GM23338 (cell line): ENCODE data around the gene ERCC6L. TPM values are rescaled to one million over a fixed set of nuclear protein-coding genes. Genes with fewer than 3 reads are reported as not detected.
"Not testable (repeated sequence)": the region's sequence is repeated elsewhere in the genome, so short reads cannot be mapped to it uniquely, and the experiment has no call there.

Source experiments
- ATAC-seq: fragments of 200-7000 bp; cut with Tn5 transposase; 3 replicates; pipeline ENCODE4 v1.9.1; 2020
- DNase-seq: peaks from one replicate; pipeline ENCODE4 v3.0.0-alpha.2; 2015; ENCODE audit warnings: low spot score
- H2AFZ ChIP-seq: fragments of 200-600 bp; sonication (generic); 2 replicates; pipeline ENCODE4 v1.8.0; 2016; ENCODE audit warnings: antibody characterized with exemption, mild to moderate bottlenecking, moderate library complexity
- H3F3A ChIP-seq: fragments of 200-600 bp; sonication (generic); replicated peaks from 2 replicates; pipeline ENCODE4 v1.8.0; 2017; ENCODE audit warnings: antibody characterized with exemption, mixed run types, low read depth
- H3K27ac ChIP-seq: fragments of 200-600 bp; sonication (generic); 2 replicates; pipeline ENCODE4 v1.6.1; 2016; ENCODE audit warnings: low read depth
- H3K27me3 ChIP-seq: fragments of 200-600 bp; sonication (generic); 2 replicates; pipeline ENCODE4 v1.8.0; 2016; ENCODE audit warnings: mild to moderate bottlenecking, mixed run types, moderate library complexity; ENCODE audit not compliant: insufficient read depth
- H3K36me3 ChIP-seq: fragments of 200-600 bp; sonication (generic); 2 replicates; pipeline ENCODE4 v1.8.0; 2016; ENCODE audit warnings: mild to moderate bottlenecking; ENCODE audit not compliant: insufficient read depth
- H3K4me1 ChIP-seq: fragments of 200-600 bp; sonication (generic); 2 replicates; pipeline ENCODE4 v1.8.0; 2016; ENCODE audit warnings: mild to moderate bottlenecking, moderate library complexity; ENCODE audit not compliant: insufficient read depth
- H3K4me2 ChIP-seq: fragments of 200-600 bp; sonication (generic); 2 replicates; pipeline ENCODE4 v1.7.1; 2017; ENCODE audit warnings: mixed run types
- H3K4me3 ChIP-seq: fragments of 200-600 bp; sonication (generic); 2 replicates; pipeline ENCODE4 v1.6.1; 2016; ENCODE audit warnings: mixed run types
- H3K79me2 ChIP-seq: fragments of 200-600 bp; sonication (generic); replicated peaks from 2 replicates; pipeline ENCODE4 v1.8.0; 2017; ENCODE audit warnings: mild to moderate bottlenecking; ENCODE audit not compliant: insufficient read depth
- H3K9me2 ChIP-seq: fragments of 200-600 bp; sonication (generic); 2 replicates; pipeline ENCODE4 v1.8.0; 2017; ENCODE audit not compliant: insufficient read depth
- H4K20me1 ChIP-seq: fragments of 200-600 bp; sonication (generic); replicated peaks from 2 replicates; pipeline ENCODE4 v1.8.0; 2017; ENCODE audit warnings: mild to moderate bottlenecking; ENCODE audit not compliant: insufficient read depth
- H3K27ac Mint-ChIP-seq: 2 replicates; pipeline ENCODE4 v1.8.0; 2020; ENCODE audit warnings: inconsistent platforms, mild to moderate bottlenecking, moderate library complexity, mixed read lengths
- H3K27me3 Mint-ChIP-seq: 3 replicates; pipeline ENCODE4 v1.8.0; 2022; ENCODE audit warnings: low read depth, mild to moderate bottlenecking, moderate library complexity, mixed read lengths, inconsistent platforms; ENCODE audit not compliant: insufficient read depth, poor library complexity
- H3K36me3 Mint-ChIP-seq: 3 replicates; pipeline ENCODE4 v1.8.0; 2021; ENCODE audit warnings: low read depth, mild to moderate bottlenecking, inconsistent platforms, moderate library complexity, mixed read lengths
- H3K4me1 Mint-ChIP-seq: 3 replicates; pipeline ENCODE4 v1.8.0; 2020; ENCODE audit warnings: mild to moderate bottlenecking, inconsistent platforms, mixed read lengths
- H3K4me3 Mint-ChIP-seq: 3 replicates; pipeline ENCODE4 v1.8.0; 2021; ENCODE audit warnings: moderate library complexity, mild to moderate bottlenecking, inconsistent platforms, mixed read lengths
- H3K9me3 Mint-ChIP-seq: 3 replicates; pipeline ENCODE4 v1.8.0; 2020; ENCODE audit warnings: moderate library complexity, mild to moderate bottlenecking, inconsistent platforms, mixed read lengths
- CREB1 ChIP-seq: fragments of 250-450 bp; sonication (Bioruptor Pico); IDR thresholded peaks from 2 replicates; pipeline ENCODE4 v1.5.0; 2020; ENCODE audit warnings: low read depth, mild to moderate bottlenecking, moderate library complexity
- ETS1 ChIP-seq: IDR thresholded peaks from 2 replicates; pipeline ENCODE4 v1.6.1; 2016; ENCODE audit warnings: antibody characterized with exemption
- JUNB ChIP-seq: IDR thresholded peaks from one replicate; pipeline ENCODE4 v1.6.1; 2016; ENCODE audit warnings: antibody characterized with exemption; ENCODE audit not compliant: unreplicated experiment
- POLR2AphosphoS5 ChIP-seq: IDR thresholded peaks from 2 replicates; pipeline ENCODE4 v1.6.1; 2016; ENCODE audit warnings: antibody characterized with exemption, low read depth
- STAT1 ChIP-seq: IDR thresholded peaks from one replicate; pipeline ENCODE4 v1.6.1; 2016; ENCODE audit warnings: antibody characterized with exemption; ENCODE audit not compliant: unreplicated experiment
- ZNF114 ChIP-seq: fragments of 250-450 bp; sonication (Bioruptor Pico); IDR thresholded peaks from 2 replicates; pipeline ENCODE4 v1.5.0; 2020; ENCODE audit warnings: mild to moderate bottlenecking, moderate library complexity
- ZNF462 ChIP-seq: fragments of 250-450 bp; sonication (Bioruptor Pico); IDR thresholded peaks from 2 replicates; pipeline ENCODE4 v1.5.0; 2020; ENCODE audit warnings: mild to moderate bottlenecking, moderate library complexity
- polyA plus RNA-seq: library from polyadenylated mRNA; unstranded; fragments of >200 nt; fragmentation: Nextera tagmentation; extraction: Ambion mirVana; gene quantifications from 2 replicates; pipeline ENCODE4 v1.2.1, GENCODE V29; 2016
- total RNA-seq: library from RNA; depleted of rRNA; stranded (reverse); fragments of >200 nt; shearing (Covaris generic); gene quantifications from 2 replicates; pipeline ENCODE4 v1.2.3, GENCODE V29; 2014

ERCC6L gene
- total and polyA plus RNA-seq, 2 experiments from 2014 or later = 11.3 to 23.1 TPM

- not testable (repeated sequence) for H3K27me3 Mint-ChIP-seq, H3K4me2 ChIP-seq, H3K4me1 Mint-ChIP-seq
Measured at GRCh38 chrX:72176289-72176688, 62.5 kb downstream of the ERCC6L start.

GRCh38 chrX:72169008-72169728, 69.7 kb downstream of the ERCC6L start:
- Histone ChIP-seq H3K4me3 (no peak overlapping the region), H3F3A (no peaks in the 10 kb centered on the region), H3K4me2 (no peak overlapping the region), H3K27ac (no peak overlapping the region), H3K27me3 (no peaks in the 10 kb centered on the region), H3K9me2 (no peaks in the 10 kb centered on the region), H4K20me1 (no peaks in the 10 kb centered on the region), H3K4me1 (no peaks in the 10 kb centered on the region), H2AFZ (0 out of 2 replicates have a peak overlapping the region, but pooled peaks have one; percentile 59), H3K36me3 (no peaks in the 10 kb centered on the region), H3K79me2 (no peaks in the 10 kb centered on the region)
- TF ChIP-seq POLR2AphosphoS5 = no peak
- Mint-ChIP-seq H3K27ac (no peak overlapping the region), H3K27me3 (no peaks in the 10 kb centered on the region), H3K36me3 (no peaks in the 10 kb centered on the region), H3K4me3 (no peak overlapping the region), H3K9me3 (no peaks in the 10 kb centered on the region), H3K4me1 (no peaks in the 10 kb centered on the region)
- no peak for DNase-seq
- no peak for ATAC-seq

More at GRCh38 chrX:72176289-72176688, 62.5 kb downstream of the ERCC6L start:
- ATAC-seq, H3K9me2 ChIP-seq, H3K4me3 Mint-ChIP-seq, H3K27ac Mint-ChIP-seq, DNase-seq, H3F3A ChIP-seq, H2AFZ ChIP-seq, H3K4me1 ChIP-seq, H3K36me3 Mint-ChIP-seq, H3K27me3 ChIP-seq, H3K79me2 ChIP-seq, H3K36me3 ChIP-seq, H3K4me3 ChIP-seq, H4K20me1 ChIP-seq, H3K27ac ChIP-seq: not testable (repeated sequence)
- peaks cover 16% of the 10 kb centered on the region; the same call in 2 of the 3 replicates for H3K9me3 Mint-ChIP-seq

GRCh38 chrX:72165551-72165950, 73.3 kb downstream of the ERCC6L start:
- H3K4me2 ChIP-seq = no peak overlapping the region
- no peak overlapping the region for H3K4me3 Mint-ChIP-seq
- no peaks in the 10 kb centered on the region for H3K4me1 ChIP-seq
- no peaks in the 10 kb centered on the region for H3K27me3 ChIP-seq
- H3K27me3 Mint-ChIP-seq = no peaks in the 10 kb centered on the region
- no peaks in the 10 kb centered on the region for H3K4me1 Mint-ChIP-seq
- no peak for DNase-seq
- no peaks in the 10 kb centered on the region for H3K9me2 ChIP-seq
- no peaks in the 10 kb centered on the region; the same call in 2 of the 3 replicates for H3K9me3 Mint-ChIP-seq
- no peak overlapping the region for H3K27ac Mint-ChIP-seq
- no peak overlapping the region for H3K4me3 ChIP-seq
- no peak overlapping the region for H3K27ac ChIP-seq
- H3K36me3 ChIP-seq = no peaks in the 10 kb centered on the region
- H3K79me2 ChIP-seq = no peaks in the 10 kb centered on the region
- no peak for ATAC-seq
- H3K36me3 Mint-ChIP-seq = no peaks in the 10 kb centered on the region
- no peaks in the 10 kb centered on the region for H3F3A ChIP-seq
- no peaks in the 10 kb centered on the region for H4K20me1 ChIP-seq
- no peak overlapping the region for H2AFZ ChIP-seq
- no peak for TF ChIP-seq CREB1 (CRISPR knock-in tag)
- TF ChIP-seq ZNF462 = no peak
- TF ChIP-seq JUNB = no peak
- no peak for TF ChIP-seq ZNF114
- no peak for TF ChIP-seq STAT1
- no peak for TF ChIP-seq ETS1
